SIG-M5 (cell line): Measurements from ENCODE around the gene ATP5F1C.
"Not testable (repeated sequence)": the region's sequence is repeated elsewhere in the genome, so short reads cannot be mapped to it uniquely, and the experiment has no call there.

Experiments used
- DNase-seq: peaks from one replicate; lab custom pipeline; 2025; lab: John Stamatoyannopoulos, UW

ATP5F1C gene

GRCh38 chr10:7794251-7795026 lies 6.5 kb downstream of the ATP5F1C start:
- no peak for DNase-seq

DNA sequence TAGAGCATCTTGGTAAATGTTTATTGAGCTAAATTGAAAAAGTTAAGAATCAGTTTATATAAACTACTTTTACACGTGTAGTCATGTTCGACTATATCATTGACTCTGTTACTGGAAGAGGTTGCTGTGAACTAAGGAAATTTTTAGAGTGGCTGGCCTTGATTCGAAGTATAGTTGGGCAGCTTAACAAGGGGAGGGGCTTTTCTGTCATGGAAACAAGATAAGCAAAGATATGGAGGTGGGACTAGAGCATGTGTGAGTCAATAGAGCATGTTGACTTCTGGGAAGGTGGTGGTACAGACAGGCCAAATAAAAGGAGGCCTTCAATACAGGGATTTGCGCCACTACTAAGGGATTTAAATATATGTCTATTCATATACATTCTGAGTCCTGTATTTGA lies 7.6 kb downstream of the ATP5F1C start:
- no peak for DNase-seq

DNA sequence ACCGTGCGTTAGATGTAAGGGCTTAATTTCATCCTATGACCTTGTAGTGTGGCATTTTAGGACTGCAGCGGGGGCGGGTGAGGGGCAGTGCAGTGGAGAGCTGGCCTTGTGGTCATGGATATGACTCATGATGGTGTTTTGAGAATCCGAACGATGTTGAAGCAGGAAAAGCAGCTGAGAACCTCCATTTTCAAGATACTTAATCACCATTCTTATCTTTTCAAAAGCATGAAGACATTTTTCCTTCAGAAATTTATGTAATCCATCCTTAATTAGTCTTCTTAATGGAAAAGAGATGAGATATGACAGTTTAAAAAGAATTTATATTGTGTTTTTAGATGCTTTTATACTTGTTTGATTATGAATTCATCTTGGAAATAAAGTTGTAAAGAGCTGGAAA lies 9.6 kb downstream of the ATP5F1C start:
- no peak for DNase-seq

GRCh38 chr10:7802606-7803005 lies 14.6 kb downstream of the ATP5F1C start:
- DNase-seq: no peak

GRCh38 chr10:7804216-7804615 lies 16.2 kb downstream of the ATP5F1C start:
- no peak for DNase-seq

GRCh38 chr10:7804741-7805140 lies 16.8 kb downstream of the ATP5F1C start:
- no peak for DNase-seq

- no peak for DNase-seq
These were observed 20.8 kb downstream of the ATP5F1C start for GRCh38 chr10:7808686-7809267.

GRCh38 chr10:7810443-7810842 lies 22.5 kb downstream of the ATP5F1C start:
- DNase-seq: no peak

GRCh38 chr10:7811000-7811399 lies 23.0 kb downstream of the ATP5F1C start:
- DNase-seq: no peak

DNA sequence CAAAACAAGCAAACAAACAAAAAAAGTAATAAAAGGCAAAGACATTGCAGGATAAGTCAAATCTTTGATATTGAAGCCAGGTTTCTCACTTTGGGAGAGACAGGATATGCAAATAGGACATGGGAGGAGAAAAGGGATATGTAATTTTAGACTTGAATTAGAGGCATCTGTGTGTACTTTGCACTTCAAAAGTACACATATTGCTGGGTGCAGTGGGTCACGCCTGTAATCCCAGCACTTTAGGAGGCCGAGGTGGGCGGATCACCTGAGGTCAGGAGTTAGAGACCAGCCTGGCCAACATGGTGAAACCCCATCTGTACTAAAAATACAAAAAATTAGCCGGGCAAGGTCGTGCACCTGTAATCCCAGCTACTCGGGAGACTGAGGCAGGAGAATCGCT lies 23.8 kb downstream of the ATP5F1C start:
- DNase-seq: not testable (repeated sequence)

DNA sequence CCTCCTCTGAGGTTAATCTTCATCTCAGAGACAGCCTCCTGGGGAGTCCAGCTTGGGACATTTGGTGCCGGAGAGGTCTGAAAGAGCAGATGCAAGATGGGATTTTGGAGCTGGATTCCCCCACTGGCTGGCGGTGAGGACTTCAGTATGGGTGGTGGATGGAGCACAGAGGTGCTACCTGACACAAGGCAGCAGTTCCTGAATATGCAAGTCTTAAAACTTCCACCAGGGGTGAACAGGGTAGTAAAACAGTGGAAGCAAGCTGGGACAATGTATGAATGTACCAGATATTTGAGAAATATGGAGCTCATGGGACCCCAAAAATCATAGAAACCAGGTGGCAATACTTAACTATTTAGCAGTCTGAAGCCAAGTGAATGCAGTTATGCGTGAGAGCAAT lies 25.5 kb downstream of the ATP5F1C start:
- no peak for DNase-seq

- no peak for DNase-seq
These were observed 29.6 kb downstream of the ATP5F1C start for GRCh38 chr10:7817576-7817975.

- no peak for DNase-seq
These were observed 30.0 kb downstream of the ATP5F1C start for GRCh38 chr10:7817984-7818294.

DNA sequence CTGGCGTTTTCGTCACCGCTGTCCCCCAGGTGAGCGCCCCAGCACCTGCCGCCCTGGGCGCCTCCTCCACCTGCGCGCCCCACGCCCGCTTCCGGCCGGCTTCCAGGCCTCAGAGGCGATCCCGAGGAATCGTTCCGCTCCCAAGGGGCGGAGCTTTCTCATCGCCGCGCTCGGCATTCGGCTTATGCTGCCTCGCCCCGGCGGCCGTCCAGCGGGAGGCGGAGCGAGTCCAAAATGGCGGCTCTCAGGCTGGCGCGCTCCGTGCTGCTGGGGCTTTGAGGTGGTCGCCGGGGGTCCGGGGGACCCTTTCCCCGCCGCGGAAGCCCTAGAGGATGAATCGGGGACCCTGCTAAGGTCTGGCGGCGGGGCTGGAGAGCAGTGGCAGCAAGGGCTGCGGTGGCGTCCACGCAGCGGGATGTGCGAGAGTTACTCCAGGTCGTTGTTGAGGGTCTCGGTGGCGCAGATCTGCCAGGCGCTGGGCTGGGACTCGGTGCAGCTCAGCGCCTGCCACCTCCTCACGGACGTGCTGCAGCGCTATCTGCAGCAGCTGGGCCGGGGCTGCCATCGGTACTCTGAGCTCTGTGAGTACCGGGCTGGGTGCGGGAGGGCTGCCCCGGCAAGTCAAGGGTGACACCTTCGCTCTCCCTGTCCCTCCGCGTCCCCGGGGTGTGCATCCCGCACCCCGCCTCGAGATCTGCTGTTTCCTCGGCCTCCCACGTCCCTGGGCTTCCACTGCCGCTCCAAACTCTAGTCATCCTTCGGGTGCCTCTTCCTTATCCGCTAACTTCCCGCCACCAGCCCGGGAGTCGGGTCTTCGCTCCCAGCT lies 30.5 kb downstream of the ATP5F1C start, which contains the start of gene TAF3:
Gene TAF3 (plus strand): TSS at position 211 of the 826 bp plus-strand sequence. CDS start 205 bp downstream, at position 416.
- DNase-seq: no peak

DNA sequence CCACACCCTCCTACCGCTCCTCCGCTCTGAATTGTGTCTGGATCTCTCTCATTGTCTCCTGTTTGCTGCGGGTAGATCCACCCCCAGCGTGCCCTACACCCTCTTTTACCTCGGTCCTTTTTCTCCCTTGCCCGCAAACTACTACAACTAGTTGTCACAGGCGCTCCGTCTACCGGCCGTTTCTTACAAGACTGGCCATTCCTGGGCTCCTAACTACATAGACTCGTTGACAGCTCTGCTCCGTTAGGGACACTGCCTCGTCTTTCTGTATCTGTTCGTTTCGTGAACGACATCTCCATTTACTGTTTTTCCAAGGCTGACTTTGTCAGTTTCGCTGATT lies 31.1 kb downstream of the ATP5F1C start:
- DNase-seq: no peak

GRCh38 chr10:7824251-7824650 lies 36.3 kb downstream of the ATP5F1C start:
- no peak for DNase-seq

DNA sequence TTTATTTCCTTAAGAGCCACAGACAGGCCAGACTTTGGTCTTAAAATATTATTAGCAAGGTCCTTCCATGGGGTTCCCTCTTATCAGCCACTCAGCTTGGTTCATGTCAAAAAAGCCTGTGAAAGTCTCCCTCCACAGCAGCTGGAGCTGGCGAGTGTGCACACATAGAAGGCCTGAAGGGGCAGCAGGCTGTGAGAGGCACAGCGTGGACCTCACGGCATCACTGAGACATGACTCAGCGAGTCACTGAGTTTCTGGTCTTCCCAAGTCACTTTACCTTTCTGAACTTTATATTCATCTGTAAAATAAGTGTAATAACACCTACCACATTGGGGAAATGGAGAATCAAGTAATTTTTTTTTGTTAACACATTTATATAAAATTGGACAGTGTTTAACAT lies 39.0 kb downstream of the ATP5F1C start:
- no peak for DNase-seq

DNA sequence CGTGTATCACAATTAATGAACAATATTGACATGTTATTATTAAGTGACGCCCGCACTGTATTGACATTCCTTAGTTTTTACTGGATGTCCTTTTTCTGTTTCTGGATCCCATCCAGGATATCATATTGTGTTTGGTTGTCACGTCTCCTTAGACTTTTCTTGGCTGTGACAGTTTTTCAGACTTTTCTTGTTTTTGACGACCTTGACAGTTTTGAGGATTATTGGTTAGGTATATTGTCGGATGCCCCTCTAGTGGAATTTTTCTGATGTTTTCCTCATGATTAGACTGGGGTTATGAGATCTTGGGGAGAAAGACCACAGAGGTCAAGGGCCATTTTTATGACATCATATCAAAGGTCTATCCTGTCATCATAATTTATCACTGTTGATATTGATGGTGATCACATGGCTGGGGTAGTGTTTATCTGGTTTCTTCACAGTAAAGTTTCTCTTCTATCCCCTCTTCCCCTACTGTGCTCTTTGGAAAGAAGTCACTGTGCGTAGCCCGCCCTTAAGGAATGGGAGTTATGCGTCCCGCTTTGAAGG lies 41.4 kb downstream of the ATP5F1C start:
- no peak for DNase-seq

DNA sequence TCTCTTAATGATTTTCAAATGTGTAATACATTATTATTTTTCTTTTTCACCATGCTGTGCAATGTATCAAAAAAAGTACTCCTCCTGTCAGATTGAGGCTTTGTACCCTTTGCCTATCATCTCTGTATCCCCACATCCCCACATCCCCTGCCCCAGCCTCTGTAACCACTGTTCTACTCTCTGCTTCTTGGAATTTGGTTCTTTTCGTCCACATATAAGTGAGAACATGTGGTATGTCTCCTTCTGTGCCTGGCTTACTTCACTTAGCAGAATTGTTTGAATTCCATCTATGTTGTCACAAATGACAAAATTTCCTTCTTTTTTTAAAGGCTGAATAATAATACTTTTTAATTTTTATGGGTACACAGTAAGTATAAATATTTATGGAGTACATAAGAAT lies 44.1 kb downstream of the ATP5F1C start:
- DNase-seq: no peak

DNA sequence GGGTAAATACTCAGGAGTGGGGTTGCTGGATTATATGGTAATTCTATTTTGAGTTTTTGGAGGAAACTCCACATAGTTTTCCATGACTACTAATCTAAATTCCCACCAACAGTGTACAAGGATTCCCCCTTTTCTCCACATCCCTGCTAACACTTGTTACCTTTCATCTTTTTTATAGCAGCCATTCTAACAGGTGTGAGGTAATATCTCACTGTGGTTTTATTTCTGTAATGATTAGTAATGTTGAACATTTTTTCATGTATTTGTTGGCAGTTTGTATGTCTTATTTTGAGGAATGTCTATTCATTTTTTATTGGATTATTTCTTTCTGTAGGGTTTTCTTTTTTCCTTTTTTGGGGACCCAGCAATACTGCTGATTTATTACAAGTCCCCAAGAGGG lies 45.2 kb downstream of the ATP5F1C start:
- no peak for DNase-seq

GRCh38 chr10:7834262-7834661 lies 46.3 kb downstream of the ATP5F1C start:
- no peak for DNase-seq

GRCh38 chr10:7836571-7836970 lies 48.6 kb downstream of the ATP5F1C start:
- DNase-seq: no peak

GRCh38 chr10:7846591-7846990 lies 58.6 kb downstream of the ATP5F1C start:
- DNase-seq: no peak
